NT2/D1 (cell line): Measurements from ENCODE around the gene GALNT6.

Experiments
- SUZ12 ChIP-seq: IDR thresholded peaks from 2 replicates; pipeline ENCODE4 v1.6.1; 2011; ENCODE audit not compliant: insufficient read length, insufficient read depth; ENCODE audit errors: extremely low read depth
- YY1 ChIP-seq: IDR thresholded peaks from 2 replicates; pipeline ENCODE4 v1.6.1; 2011; ENCODE audit not compliant: insufficient read length, insufficient read depth
- ZNF274 ChIP-seq: IDR thresholded peaks from 2 replicates; pipeline ENCODE4 v1.6.1; 2011; ENCODE audit warnings: mild to moderate bottlenecking, low read depth, low read length

- no peak for TF ChIP-seq SUZ12
- TF ChIP-seq ZNF274: no peak
- no peak for TF ChIP-seq YY1
Measured at GRCh38 chr12:51424662-51425539, 33.7 kb upstream of the GALNT6 start, which contains the start of gene SLC4A8.
